Nephron (organoid): Measurements from ENCODE around the gene WDR33.
"Not testable (repeated sequence)": the region's sequence is repeated elsewhere in the genome, so short reads cannot be mapped to it uniquely, and the experiment has no call there.

Experiments used
- H3K27ac Mint-ChIP-seq, 3 experiments: 2 replicates each; pipeline ENCODE4 v1.8.0; 2020; ENCODE audit warnings: mixed read lengths in 3 of 3, mild to moderate bottlenecking in 2 of 3, moderate library complexity in 1 of 3
- H3K27me3 Mint-ChIP-seq: 2 replicates; pipeline ENCODE4 v1.8.0; 2021; ENCODE audit warnings: low read depth, mild to moderate bottlenecking, moderate library complexity, mixed read lengths
- H3K36me3 Mint-ChIP-seq: 2 replicates; pipeline ENCODE4 v1.8.0; 2020; ENCODE audit warnings: low read depth, mixed read lengths
- H3K4me1 Mint-ChIP-seq: 2 replicates; pipeline ENCODE4 v1.8.0; 2020; ENCODE audit warnings: mixed read lengths
- H3K4me3 Mint-ChIP-seq, 3 experiments: 2 replicates each; pipeline ENCODE4 v1.8.0; 2020; ENCODE audit warnings: mild to moderate bottlenecking in 3 of 3, mixed read lengths in 3 of 3, moderate library complexity in 2 of 3
- H3K9me3 Mint-ChIP-seq: 2 replicates; pipeline ENCODE4 v1.8.0; 2020; ENCODE audit warnings: mixed read lengths
- TF ChIP-seq, protein P1 (sequence below), 3 experiments: fragments of 200-600 bp; sonication (generic); IDR thresholded peaks; one replicate each; pipeline ENCODE4 v1.5.0; 2021; ENCODE audit warnings: antibody characterized with exemption in 3 of 3; ENCODE audit not compliant: unreplicated experiment in 3 of 3

The WDR33 gene

DNA sequence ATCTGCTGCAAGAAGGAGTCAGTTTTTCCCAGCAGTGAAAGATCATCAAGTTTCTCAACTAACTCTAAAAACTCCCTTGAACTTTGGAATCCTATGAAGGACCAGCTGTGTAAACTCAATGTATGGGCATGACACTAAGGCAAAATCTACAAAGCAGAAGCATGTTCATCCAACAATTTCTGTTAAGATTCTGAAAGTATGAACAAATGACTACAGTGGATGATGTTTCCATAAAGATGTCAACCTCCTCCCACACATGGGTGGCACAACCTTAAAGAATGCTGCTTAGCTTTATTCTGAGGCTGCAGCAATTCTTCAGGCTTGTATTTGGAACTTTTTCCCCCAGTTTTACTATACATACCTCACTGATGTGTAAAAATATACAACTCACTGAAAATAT, 47.2 kb downstream of the WDR33 start:
- H3K4me3 Mint-ChIP-seq, result no peak overlapping the region
- TF ChIP-seq, protein P1, sequence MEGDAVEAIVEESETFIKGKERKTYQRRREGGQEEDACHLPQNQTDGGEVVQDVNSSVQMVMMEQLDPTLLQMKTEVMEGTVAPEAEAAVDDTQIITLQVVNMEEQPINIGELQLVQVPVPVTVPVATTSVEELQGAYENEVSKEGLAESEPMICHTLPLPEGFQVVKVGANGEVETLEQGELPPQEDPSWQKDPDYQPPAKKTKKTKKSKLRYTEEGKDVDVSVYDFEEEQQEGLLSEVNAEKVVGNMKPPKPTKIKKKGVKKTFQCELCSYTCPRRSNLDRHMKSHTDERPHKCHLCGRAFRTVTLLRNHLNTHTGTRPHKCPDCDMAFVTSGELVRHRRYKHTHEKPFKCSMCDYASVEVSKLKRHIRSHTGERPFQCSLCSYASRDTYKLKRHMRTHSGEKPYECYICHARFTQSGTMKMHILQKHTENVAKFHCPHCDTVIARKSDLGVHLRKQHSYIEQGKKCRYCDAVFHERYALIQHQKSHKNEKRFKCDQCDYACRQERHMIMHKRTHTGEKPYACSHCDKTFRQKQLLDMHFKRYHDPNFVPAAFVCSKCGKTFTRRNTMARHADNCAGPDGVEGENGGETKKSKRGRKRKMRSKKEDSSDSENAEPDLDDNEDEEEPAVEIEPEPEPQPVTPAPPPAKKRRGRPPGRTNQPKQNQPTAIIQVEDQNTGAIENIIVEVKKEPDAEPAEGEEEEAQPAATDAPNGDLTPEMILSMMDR (IDR thresholded peaks at IDR 0.05; ENCODE audit: unreplicated experiment in 3 of 3), result no peak
- peak overlapping the region in 2 of 3 experiments; percentile 65 to 85 for H3K27ac Mint-ChIP-seq
- H3K9me3 Mint-ChIP-seq, result no peaks in the 10 kb centered on the region
- H3K36me3 Mint-ChIP-seq, result peaks cover 73% of the 10 kb centered on the region
- no peaks in the 10 kb centered on the region for H3K27me3 Mint-ChIP-seq
- no peaks in the 10 kb centered on the region for H3K4me1 Mint-ChIP-seq

DNA sequence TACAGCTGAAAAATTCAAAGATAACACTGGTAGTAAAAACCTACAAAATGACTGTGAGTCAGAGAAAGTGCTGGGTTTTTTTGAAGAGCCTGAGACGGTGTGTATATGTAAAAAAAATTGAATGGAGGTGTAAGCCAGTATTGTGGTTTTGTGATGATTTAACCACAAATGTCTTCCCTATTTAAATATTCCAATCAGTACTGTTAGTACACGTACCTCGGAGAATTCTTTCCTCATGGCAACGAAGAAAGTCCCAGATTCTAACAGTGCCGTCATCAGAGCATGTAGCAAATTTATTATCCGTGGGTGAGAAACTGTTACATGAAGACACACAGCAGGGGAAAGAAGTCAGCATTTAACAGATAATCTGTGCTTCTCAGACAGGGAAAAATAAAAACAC, 48.1 kb downstream of the WDR33 start:
- H3K36me3 Mint-ChIP-seq, result peaks cover 69% of the 10 kb centered on the region
- no peak overlapping the region for H3K4me3 Mint-ChIP-seq
- no peaks in the 10 kb centered on the region for H3K9me3 Mint-ChIP-seq
- H3K27ac Mint-ChIP-seq, result peak overlapping the region in 1 of 3 experiments; percentile 15
- H3K4me1 Mint-ChIP-seq, result no peaks in the 10 kb centered on the region
- no peaks in the 10 kb centered on the region for H3K27me3 Mint-ChIP-seq
- TF ChIP-seq, protein P1 (IDR thresholded peaks at IDR 0.05; ENCODE audit: unreplicated experiment in 3 of 3), result no peak

DNA sequence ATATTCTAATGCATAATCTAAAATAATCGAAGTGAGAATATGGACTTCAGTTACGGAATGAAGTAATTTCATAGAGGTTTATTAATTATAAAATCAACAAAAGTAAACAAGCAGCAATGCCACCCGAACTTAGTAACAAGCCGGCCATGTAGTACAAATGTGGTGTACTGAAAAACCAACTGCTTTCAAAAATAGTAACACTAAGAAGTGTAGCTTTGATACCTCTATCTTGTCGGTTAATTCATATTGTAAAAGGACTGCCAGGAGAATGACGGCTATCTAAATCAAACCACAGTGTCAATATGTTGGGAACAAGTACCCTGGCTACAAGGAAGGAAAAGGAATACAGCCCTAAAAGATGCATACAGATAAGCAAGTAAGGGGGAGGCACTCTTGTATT, 48.5 kb downstream of the WDR33 start:
- Mint-ChIP-seq H3K4me1 (no peaks in the 10 kb centered on the region), H3K36me3 (peaks cover 67% of the 10 kb centered on the region), H3K4me3 (no peak overlapping the region), H3K27ac (peak overlapping the region in 1 of 3 experiments; percentile 15), H3K27me3 (no peaks in the 10 kb centered on the region), H3K9me3 (no peaks in the 10 kb centered on the region)
- TF ChIP-seq, protein P1 (IDR thresholded peaks at IDR 0.05; ENCODE audit: unreplicated experiment in 3 of 3), result no peak

DNA sequence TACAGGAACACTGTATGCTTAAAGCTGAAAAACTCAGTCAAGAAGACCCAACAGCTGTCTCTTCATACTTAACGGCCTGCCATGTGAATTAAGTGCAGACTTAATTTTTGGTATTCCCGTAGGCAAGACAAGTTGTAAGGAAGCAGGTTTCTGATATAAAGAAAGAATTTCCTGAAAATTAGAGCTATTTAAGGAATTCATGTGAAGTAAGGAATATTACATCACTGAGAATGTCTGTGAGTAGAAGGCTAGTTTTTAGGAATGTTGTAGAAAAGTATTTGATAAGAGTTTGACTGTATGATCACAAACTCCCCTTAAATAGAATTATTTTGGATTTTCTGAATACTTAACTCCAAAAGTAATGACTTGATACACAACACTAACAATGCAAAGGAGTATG, 51.0 kb downstream of the WDR33 start:
- TF ChIP-seq, protein P1 (IDR thresholded peaks at IDR 0.05; ENCODE audit: unreplicated experiment in 3 of 3), result no peak
- H3K27me3 Mint-ChIP-seq, result no peaks in the 10 kb centered on the region

DNA sequence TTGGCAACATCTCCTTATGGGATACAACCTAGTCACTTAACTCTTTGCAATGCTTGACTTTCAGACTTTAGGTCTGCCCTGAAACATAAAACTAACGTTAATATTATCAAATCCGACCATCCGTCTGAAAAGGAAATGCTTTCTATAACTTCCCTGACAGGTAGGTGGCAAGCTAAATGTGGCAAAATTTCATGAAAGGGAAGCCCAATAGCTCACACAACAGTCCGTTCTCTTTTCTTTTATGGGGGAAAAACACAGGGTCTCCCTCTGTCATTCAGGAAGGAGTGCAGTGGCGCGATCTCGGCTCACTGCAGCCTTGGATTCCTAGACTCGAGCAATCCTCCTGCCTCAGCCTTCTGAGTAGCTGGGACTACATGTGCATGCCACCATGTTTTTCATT, 56.8 kb downstream of the WDR33 start:
- Mint-ChIP-seq H3K9me3 (no peaks in the 10 kb centered on the region), H3K4me3 (no peak overlapping the region), H3K27ac (no peak overlapping the region), H3K36me3 (peaks cover 19% of the 10 kb centered on the region), H3K27me3 (no peaks in the 10 kb centered on the region), H3K4me1 (no peaks in the 10 kb centered on the region)
- TF ChIP-seq, protein P1 (IDR thresholded peaks at IDR 0.05; ENCODE audit: unreplicated experiment in 3 of 3), result no peak

More for the DNA sequence above, 51.0 kb downstream of the WDR33 start:
- Mint-ChIP-seq H3K27ac (no peak overlapping the region), H3K36me3 (peaks cover 49% of the 10 kb centered on the region), H3K4me1 (no peaks in the 10 kb centered on the region), H3K4me3 (no peak overlapping the region), H3K9me3 (no peaks in the 10 kb centered on the region)

DNA sequence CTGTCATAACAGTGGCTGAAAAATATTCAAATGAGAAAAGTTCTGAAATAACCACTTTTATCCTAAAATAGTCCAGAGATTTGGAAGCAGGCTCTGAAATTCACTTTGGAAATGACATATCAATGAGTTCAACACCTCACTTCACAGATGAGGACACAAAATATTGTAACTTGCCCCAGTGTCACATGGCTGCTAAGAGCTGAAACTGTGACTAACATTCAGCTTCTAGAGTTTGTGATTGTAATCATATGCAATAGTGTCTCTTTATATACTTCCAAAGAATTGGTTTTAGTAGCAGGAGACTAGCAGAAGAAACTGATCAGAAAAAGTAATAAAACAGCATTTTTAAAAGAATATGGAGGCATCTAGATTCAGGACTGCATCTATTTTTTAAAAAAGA, 57.6 kb downstream of the WDR33 start:
- H3K27me3 Mint-ChIP-seq, result no peaks in the 10 kb centered on the region
- no peaks in the 10 kb centered on the region for H3K4me1 Mint-ChIP-seq
- H3K4me3 Mint-ChIP-seq, result no peak overlapping the region
- H3K36me3 Mint-ChIP-seq, result peaks cover 23% of the 10 kb centered on the region
- TF ChIP-seq, protein P1 (IDR thresholded peaks at IDR 0.05; ENCODE audit: unreplicated experiment in 3 of 3), result no peak
- H3K9me3 Mint-ChIP-seq, result no peaks in the 10 kb centered on the region
- H3K27ac Mint-ChIP-seq, result no peak overlapping the region

DNA sequence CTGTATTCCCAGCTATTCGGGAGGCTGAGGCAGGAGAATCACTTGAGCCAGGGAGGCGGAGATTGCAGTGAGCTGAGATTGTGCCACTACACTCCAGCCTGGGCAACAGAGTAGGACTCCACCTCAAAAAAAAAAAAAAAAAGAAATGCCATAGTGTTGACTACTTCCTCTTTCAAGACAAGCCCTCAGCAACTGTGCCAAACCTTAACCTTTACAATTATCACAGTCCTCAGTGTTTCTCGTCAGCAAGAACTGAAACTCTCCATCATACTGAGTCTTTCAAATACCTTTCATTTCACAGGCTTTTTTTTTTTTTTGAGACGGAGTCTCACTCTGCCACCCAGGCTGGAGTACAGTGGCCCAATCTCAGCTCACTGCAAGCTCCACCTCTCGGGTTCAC, 61.4 kb downstream of the WDR33 start:
- H3K27me3 Mint-ChIP-seq, H3K4me3 Mint-ChIP-seq, H3K9me3 Mint-ChIP-seq, H3K27ac Mint-ChIP-seq, H3K4me1 Mint-ChIP-seq: not testable (repeated sequence)
- H3K36me3 Mint-ChIP-seq, result peaks cover 35% of the 10 kb centered on the region
